HT-29 (cell line): Measurements from ENCODE around the gene COL5A1. TPM values are rescaled to one million over a fixed set of nuclear protein-coding genes. Genes with fewer than 3 reads are reported as not detected.

ENCODE experiments used
- DNase-seq: peaks from one replicate; pipeline ENCODE4 v3.0.0-alpha.2; 2015; ENCODE audit warnings: low spot score
- total RNA-seq: library from RNA; depleted of rRNA; stranded (reverse); fragments of >200 nt; shearing (Covaris generic); gene quantifications from 2 replicates; pipeline ENCODE4 v1.2.3, GENCODE V29; 2014

The COL5A1 gene
- total RNA-seq, 1 experiment from 2014 or later: 0.43 TPM

DNA sequence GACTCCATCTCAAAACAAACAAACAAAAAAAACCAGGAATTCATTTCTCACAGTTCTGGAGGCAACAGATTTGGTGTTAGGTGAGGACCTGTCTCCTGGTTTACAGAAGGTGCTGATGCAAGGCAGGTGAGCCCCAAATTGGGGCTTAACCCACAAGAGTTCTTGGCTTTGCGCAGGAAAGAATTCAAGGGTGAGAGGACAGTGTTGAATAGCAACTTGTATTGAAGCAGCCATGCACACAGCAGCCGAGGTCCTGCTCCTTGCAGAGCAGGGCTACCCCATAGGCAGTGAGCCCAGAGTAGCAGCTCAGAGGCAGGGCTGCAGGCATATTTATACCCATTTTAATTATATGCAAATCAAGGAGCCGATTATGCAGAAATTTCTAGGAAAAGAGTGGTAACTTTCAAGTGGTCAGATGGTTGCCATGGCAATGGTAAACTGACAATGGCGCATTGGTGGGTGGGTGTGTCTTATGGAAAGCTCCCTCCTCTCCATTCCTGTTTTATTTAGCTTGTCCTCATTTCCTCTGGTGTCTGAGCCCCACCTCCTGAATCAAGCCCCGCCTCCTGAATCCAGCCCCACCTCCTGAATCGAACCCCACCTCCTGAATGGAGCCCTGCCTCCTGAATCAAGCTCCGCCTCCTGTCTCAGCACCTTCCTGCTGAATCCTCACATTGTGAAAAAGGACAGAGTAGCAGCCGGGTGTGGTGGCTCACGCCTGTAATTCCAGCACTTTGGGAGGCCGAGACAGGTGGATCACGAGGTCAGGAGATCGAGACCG, 34.5 kb upstream of the COL5A1 start:
- peak; percentile 10 for DNase-seq

DNA sequence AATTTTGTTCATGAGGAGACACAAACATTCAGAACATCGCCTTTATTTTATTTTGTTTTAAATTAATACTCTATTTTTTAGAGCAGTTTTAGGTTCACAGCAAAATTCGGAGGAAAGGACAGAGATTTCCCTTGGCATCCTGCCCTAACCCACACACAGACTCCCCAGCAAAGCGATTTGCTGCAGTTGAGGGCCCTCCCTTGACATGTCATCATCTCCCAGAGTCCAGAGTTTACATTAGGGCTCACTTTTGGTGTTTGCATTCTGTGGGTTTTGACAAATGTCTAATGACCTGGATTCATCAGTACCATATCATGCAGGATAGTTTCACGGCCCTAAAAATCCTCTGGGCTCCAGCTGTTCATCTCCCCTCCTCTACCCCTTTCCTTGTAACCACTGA, 33.6 kb upstream of the COL5A1 start:
- DNase-seq: no peak

DNA sequence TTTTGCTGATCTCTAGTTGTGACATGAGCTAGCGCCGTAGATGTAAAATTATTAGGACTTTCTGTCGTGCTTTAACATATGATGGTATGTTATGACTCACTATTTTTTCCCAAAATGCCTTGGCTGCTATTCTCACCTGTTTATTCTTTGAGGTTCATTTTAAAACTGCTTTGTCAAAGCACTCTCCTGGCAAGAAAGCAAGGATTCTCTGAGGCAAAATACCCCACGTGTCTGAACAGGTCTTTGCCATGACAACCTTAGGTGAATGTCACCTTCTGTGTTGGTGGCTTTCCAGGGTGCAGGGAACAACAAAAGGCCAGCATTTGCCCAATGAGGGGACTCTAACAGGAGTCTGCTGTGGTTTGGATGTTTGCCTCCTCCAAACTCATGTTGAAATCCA, 30.6 kb upstream of the COL5A1 start:
- no peak for DNase-seq

DNA sequence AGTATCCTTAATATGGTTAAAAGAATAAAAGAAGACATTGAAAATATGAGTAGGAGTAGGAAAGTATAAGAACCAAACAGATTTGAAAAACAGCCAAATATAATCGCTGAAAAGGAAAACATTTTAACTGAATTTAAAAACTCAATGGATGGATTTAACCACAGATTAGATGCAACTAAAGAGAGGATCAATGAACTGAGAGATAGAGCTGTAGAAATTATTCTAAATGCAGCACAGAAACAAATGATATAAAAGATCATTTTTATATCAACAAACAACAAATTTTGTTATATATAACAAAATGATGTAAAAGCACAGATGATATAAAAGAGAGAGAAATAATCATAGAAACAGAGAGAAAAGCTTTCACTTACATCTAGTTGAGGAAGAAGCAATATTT, 29.3 kb upstream of the COL5A1 start:
- DNase-seq: no peak

DNA sequence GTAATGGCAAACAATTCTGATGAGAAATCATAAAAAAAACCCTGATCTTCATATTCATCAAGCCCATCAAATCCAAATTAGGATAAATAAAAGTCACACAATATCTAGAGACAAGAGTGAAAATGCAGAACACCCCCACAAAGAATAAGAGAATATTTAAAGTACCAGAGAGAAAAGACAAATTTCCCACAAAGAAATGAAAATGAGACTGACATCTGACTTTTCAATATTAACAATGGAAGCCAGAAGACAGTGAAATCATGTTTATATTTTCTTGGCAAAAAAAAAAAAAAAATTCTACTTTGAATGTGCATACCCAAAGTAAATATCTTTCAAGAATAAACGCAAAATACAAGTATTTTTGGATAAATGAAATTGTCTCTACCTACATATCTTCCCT, 28.9 kb upstream of the COL5A1 start:
- no peak for DNase-seq

DNA sequence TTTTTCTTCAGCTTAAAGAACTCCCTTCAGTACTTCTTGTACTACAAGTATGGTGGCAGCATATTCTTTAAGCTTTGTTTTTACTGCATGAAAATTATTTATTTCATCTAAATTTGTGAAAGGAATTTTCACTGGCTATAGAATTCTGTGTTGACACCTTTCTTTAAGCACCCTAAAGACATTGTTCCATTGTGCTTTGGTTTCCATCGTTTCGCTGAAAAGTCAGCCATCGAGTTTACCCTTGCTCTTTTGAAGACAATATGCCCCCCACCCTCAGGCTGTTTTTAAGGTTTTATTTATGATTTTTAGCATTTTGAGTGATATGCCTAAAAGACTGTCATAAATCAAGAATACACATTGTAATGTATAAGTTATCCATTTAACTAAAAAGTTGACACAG, 27.3 kb upstream of the COL5A1 start:
- no peak for DNase-seq

DNA sequence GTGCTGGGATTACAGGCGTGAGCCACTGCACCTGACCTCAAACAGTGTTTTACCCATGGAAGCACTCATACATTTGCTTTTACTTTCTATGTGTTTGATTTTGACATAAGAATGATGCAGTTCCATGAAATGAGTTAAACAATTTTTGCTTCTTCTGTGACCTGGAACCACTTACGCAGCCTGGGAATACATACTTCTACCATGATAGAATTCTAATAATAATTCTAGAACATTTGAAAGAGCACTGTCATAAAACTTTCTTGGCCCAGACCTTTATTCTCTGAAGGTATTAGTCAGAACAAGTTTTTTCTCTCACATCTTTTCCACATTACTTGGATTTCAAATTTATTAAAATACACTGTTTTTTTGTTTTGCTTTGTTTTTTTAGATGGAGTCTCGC, 25.3 kb upstream of the COL5A1 start:
- no peak for DNase-seq

DNA sequence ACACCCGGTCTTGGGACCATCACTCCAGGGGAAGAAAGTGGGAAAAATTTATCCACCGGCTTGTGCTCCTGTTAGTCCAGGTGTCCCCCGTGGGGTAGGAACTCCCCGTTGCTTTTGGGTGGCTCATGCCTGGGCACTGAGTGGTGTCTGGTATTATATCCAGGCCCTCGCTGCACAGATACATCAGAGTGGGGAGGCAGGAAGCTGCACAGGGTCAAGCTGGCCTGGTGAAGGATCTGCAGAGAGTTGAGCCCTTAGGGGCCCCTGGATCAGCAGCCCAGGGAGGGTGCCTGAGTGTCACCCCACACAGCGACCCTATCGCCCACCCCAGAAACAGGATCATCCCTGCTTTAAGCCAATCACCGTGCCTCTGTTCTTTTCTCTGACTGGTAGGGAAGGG, 24.4 kb upstream of the COL5A1 start:
- no peak for DNase-seq

DNA sequence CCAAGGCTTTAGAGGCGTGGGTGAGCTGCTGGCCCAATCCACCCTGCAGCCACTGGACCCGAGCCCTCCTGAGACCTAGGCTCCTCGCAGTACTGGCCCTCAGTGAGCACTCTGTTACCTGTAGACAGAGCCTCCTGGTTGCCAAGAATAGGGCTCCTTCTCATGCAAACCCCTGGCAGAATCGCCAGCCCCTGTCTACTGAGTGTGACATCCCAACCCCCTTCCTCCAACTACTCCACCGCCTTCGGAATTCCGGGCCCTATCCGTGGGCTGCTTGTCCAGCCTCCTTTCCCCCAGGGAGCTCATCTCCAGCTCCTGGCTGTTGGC, 23.8 kb upstream of the COL5A1 start:
- no peak for DNase-seq

DNA sequence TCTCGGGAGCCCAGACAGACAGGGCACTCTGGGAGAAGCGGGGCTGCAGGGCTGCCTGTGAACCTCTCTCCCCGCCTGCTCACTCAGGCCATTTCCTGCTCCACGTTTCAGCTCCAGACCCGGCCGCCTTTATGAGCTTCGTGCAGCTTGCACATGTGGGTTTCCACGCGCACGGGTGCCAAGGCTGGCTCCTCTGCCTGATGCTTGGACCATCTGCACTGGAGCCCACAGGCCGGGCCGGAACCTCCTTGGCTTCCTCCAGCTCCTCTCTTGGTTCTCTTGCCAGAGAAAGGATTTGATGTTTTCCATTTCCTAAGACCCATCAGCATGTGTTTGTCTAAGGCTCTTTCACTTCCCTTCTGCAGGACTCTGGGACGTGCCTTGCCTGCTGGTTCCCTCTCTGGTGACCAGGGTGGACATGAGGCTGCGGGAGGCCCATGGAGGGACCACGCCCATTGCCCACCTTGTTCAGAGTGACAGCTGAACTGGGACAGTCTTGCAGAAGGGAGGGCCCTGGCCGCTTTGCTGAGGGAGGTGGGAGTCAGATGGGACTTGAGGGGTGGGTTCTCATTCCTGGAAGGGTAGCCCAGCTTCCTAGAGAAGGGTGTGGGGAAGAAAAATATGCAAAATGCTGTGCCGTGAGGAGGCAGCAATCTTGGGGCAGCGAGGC, 23.3 kb upstream of the COL5A1 start:
- DNase-seq: no peak

DNA sequence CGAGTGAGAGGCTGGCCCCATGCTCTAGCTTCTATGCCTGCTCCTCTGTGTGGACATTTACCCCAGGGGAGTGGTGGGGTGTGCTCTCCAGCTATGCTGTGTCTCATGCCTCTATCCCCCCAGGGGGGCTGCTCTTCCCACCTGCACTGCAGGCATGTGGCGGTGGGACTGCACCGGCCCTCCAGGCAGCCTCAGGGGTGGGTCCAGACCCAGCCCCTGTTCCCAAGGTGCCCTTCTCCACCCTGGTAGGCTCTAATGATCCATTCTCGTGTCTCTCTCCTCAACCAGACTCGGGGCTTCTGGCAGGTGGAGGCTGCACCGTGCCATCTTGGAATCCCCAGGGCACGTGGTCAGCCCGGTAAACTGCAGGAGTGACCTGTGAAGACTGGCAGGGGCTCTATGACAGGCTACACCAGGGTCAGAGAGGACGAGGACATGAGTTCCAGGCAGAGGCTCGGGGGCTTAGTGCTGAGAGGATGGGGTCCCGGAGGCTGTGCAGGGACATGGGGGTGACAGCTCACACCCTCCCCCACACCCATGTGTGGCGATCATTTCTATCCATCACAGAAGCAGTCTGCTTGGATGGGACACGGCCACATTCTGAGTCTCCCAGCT, 22.7 kb upstream of the COL5A1 start:
- DNase-seq: no peak

DNA sequence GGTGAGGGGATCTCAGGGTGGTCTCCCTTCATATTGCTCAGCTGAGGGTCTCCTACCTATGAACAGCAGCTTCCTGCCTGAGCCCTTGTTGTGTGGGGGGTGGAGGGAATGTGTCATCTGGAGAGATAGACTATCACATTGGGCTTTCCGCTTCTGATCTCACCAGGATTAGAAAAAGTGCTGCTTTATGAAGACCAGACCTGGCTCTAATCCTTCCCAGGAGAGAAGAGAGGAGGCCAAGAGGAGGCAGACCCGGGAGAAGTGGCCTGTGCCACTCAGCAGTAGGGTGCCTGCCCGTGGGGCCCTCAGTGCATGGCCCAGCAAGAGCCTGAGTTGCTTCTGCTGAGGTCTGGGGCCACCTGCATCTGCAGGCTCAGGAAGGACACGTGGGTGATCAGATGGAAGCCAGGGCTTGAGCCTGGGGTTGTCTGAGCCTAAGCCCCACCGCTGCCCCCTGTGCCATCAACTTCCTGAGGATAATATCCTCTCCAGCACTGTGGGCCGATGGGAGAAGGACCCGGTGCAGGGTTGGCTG, 22.1 kb upstream of the COL5A1 start:
- no peak for DNase-seq

DNA sequence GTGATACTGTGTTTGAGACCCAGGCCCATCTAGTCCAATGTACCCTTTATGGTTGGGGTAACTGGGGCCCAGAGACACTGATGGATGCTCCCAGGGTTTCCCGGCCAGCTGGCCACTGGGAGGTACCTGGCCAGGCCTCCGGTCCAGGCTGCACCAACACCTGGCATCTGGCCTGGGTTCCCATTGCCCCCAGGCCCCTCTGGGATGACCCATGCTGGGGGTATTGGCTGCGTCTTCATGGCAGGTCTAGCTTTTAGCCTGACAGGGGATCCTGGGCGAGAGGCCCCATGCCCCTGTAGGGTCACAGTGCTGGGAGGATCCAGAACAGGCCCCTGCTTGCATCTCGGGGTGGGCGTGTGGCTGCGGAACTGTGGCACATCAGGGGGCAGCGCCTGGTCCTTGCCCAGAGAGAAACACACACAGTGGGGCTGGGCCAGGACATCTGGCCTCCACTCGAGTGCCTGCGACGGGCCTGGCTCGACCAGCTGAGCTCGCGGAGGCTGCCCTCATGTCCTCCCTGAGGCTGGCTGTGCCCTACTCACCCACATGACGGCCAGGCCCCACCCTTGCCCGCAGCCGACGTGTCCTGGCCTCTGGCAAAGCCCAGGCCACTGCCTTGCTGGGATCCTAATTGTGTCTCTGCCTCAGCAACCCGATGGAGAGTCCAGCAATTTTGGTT, 21.5 kb upstream of the COL5A1 start:
- DNase-seq: no peak

DNA sequence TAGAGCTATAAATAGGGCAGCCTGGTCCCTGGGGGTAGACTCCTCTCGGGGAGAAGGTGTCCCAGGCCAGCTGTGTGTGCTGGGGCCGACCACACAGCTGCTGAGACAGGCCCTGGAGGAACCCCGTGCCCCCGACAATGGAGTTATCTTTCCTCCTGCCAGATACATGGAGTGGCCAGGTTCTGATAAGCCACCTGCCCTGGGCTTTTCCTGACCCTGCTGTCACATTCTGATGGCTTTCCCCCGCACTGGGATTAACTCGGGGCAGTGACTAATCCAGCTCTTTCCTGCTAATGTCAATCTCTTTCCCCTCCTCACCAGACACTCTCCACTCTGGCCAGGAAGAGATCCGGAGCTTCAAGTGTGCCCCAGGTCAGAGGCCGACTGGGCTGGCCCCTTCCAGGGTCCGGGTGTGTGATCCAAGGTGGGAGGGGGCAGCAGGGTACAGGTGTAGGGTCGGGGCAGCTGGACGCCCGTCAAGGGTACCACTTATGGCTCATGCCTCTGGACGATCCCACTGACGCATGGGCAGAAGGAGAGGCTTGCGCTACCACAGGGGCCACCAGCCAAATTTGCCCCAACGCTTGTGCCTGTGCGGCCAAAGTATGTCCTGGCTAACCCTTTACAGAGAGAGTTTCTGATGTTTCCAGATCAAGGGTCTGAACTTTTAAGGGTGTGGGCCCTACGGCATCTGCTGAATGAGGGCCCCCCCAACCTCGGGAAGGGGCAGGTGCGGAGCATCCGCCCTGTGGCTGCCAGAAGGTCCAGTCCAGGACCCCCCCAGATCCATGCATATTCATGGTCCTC, 20.6 kb upstream of the COL5A1 start:
- no peak for DNase-seq

DNA sequence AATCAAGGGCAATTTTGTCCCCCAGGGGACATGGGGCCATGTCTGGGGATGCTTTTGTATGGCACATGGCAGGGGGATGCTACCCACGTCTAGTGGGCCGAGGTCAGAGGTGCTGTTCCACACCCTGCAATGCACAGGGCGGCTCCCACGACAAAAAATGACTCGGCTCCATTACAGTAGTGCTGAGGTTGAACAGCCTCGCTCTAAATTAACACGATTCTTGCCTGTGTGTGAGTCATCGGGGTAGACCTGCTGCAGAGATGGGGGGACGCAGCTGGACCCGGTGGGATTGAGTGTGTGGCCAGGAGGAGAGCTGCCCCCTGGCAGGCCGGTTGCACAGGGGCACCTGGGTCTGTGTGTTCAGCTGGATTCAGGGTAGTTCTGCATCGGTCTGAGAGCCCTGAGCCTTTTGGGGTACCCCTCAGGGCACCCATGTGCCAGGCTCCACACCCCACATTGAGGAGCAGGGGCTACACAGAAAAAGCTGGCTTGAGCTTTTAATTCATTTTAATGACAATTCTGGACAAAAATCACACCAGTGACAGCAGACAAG, 20.0 kb upstream of the COL5A1 start:
- DNase-seq: no peak

DNA sequence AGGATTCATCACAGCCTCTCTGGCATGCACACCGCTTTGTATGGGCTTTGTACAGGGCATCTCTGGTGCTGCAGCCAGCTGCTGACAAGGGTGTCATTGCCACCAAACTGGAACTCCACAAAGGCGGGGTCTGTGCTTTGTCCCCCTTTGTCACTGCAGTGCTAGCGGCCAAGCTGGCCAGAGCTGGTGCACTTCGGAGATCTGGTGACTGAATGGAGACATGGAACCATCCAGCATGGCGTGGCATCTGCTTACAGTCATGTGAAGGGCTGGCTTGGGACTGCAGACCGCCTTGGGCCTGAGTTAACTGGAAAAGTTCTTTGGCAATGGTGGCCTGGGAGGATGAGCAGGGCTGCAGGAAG, 18.7 kb upstream of the COL5A1 start:
- DNase-seq: no peak

DNA sequence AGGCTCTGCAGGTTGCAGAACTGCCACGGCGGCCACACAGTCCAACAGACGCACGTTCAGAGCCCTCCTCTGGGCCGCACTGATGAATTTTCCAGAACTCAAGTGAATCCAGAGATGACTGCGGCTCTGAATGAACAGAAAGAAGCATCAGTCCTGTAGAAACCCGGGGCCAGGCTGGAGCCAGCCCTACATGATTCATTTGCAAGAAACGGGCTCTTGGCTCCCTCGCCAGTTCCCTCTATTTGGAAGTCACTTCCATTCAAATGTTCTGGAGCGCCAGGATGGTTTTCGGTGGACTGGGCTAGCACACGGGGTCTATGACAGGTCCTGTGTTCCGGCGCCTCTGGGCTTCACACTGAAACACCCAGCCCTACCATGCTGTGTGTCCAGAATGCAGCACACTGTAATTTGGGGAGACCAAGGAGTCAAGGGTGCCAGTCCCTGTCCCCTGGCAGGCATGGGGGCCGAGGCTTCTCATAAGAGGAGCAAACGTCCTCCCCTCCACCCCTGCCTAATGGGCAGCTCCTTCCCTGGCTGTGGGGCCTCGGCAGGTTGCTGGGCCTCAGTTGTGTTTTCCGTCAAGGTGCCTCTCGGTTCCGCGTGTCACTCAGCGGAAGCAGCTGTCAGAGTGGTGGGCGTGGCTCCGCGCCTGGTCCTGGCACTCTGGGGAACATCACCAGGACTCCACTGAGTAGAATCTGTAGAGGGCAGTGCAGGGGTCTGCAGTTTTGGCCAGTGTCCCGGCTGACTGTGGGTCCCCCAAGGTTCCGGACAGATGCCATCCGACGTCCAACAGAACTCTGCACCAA, 18.1 kb upstream of the COL5A1 start:
- DNase-seq: no peak

DNA sequence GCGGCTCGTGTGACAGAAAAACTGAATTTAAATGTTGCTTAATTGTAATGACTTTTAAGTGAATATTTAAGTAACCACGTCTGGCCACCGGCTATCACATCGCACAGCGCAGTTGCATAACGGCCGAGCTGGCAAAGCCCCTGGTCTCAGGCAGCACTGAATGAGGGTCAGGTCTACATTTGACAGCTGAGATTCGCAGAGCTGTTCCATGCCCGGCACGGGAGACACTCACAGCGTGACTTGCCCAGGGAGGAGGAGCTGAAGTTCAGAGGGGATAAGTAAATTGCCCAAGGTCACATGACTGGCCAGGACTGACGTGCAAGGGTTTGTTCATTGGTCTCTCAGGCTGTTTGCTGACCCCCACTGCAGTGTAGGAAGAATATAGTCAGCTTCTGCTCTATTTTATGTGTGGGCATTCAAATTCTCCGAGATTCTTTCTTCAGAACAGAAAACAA, 17.4 kb upstream of the COL5A1 start:
- no peak for DNase-seq

DNA sequence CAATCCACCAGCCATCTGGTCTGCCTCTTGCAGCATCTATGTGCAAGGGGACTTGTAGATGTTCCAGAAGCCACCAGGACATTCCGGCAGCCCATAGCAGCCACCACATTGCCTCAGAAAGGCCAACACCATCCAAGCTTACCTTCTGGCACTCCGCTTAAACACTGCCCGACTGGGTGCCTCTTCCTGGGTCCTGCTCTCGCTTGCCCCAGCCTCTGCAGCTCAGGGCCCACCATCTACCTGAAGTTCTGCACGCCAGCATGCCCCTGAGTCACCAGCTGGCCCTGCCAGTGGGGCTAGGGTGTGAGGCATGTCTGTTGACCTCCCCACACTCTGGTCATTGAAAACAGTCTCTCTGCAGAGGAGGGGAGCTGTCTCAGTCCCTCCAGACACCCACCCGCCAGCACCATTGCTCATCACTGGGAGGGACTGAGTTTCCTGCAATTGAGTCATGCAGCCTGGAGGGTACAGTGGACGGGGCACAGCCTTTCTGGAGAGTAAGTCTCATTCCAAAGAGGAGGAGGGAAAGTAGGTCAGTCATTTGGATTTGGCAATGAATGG, 16.9 kb upstream of the COL5A1 start:
- no peak for DNase-seq
